GM18861 (cell line): Measurements from ENCODE around the gene PTPN7.
"Not testable (repeated sequence)": the region's sequence is repeated elsewhere in the genome, so short reads cannot be mapped to it uniquely, and the experiment has no call there.

ENCODE experiments used
- ATAC-seq: cut with Tn5 transposase; IDR thresholded peaks from one replicate; pipeline ENCODE4 v1.9.1; 2021; ENCODE audit not compliant: unreplicated experiment

The PTPN7 gene

GRCh38 chr1:202154148-202154765 lies 6.1 kb downstream of the PTPN7 start:
- no peak for ATAC-seq

DNA sequence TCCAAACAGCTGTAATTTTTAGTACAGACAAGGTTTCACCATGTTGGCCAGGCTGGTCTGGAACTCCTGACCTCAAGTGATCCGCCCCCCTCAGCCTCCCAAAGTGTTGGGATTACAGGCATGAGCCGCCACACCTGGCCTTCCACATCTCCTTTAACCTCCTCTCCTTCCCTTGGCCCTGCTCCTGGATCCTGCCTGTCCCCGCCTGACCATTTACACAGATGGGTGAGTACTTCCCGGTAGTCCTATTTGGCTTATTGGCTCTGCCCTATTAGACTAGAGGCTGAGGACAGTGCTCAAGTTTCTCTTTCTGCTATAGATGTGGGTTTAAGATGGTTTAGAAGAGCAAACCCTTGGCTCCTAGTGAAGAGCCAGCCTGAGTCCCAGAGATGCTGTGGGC lies 7.1 kb downstream of the PTPN7 start:
- no peak for ATAC-seq

- ATAC-seq, result no peak
Measured at GRCh38 chr1:202152399-202152798, 8.0 kb downstream of the PTPN7 start.

- no peak for ATAC-seq
Measured at GRCh38 chr1:202151045-202151444, 9.4 kb downstream of the PTPN7 start.

DNA sequence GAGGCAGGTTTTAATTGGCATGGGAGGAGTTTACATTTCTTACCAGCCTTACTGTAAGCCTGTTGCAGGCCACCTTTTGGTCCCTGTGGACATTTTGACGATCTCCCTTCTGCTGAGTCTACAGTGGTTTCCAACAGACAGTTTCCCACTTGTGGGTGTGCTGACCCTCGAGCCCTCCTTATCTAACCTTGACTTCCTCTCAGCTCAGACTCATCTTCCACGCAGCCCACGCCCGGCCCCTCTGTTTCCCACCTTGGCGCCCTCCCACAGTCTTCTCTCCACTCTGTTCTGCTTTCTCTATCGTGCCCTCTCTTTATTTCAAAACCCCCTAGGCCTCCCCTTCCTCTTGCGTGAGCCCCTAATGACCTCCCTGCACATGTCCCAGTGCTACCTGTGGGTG lies 9.8 kb downstream of the PTPN7 start:
- ATAC-seq, result no peak

- ATAC-seq, result no peak
Measured at GRCh38 chr1:202150187-202150586, 10.2 kb downstream of the PTPN7 start.

GRCh38 chr1:202149566-202149965 lies 10.8 kb downstream of the PTPN7 start:
- no peak for ATAC-seq

- no peak for ATAC-seq
Measured at GRCh38 chr1:202148391-202148790, 12.0 kb downstream of the PTPN7 start.

DNA sequence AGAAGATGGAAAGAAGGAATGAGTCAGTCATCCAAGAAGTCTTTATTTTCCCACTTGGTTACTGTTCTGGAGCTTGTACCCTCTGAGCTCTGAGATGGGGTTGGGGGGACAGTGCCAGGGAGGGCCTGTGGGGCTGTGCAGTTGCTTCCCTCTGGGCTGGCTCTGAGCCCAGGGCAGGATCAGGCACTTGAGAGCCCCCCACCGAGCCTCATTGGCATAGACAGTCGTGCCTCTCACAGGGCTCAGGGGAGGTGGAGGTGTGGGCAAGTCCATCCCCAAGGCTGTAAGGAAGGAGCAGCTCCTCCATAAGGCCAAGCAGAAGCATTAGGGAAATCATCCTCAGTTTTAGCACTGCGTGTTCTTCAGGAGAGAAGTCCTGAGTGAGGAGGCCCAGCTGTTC lies 13.4 kb downstream of the PTPN7 start:
- ATAC-seq, result no peak

DNA sequence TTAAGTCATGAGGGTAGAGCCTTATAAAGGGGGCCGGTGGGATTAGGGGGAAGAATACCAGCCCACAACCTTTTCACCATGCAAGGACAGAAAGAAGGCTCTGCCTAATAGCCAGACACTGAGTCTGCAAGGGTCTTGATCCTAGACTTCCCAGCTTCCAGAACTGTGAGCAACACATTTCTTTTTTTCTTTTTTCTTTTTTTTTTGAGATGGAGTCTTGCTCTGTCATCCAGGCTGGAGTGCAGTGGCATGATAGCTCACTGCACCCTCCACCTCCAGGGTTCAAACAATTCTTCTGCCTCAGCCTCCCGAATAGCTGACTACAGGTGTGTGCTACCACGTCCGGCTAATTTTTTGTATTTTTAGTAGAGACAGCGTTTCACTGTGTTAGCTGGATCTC lies 14.1 kb downstream of the PTPN7 start:
- no peak for ATAC-seq

DNA sequence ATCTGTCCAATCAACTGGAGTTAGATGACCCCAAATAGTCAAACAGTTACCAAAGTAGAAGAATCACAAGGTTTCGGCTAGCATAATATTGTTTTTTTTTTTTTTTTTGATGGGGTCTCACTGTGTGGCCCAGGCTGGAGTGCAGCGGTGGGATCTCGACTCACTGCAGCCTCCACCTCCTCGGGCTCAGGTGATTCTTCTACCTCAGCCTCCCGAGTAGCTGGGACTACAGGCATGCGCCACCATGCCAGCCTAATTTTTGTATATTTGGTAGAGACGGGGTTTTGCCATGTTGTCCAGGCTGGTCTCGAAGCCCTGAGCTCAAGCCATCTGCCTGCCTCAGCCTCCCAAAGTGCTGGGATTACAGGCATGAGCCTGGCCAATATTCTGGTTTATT lies 14.7 kb downstream of the PTPN7 start:
- not testable (repeated sequence) for ATAC-seq

DNA sequence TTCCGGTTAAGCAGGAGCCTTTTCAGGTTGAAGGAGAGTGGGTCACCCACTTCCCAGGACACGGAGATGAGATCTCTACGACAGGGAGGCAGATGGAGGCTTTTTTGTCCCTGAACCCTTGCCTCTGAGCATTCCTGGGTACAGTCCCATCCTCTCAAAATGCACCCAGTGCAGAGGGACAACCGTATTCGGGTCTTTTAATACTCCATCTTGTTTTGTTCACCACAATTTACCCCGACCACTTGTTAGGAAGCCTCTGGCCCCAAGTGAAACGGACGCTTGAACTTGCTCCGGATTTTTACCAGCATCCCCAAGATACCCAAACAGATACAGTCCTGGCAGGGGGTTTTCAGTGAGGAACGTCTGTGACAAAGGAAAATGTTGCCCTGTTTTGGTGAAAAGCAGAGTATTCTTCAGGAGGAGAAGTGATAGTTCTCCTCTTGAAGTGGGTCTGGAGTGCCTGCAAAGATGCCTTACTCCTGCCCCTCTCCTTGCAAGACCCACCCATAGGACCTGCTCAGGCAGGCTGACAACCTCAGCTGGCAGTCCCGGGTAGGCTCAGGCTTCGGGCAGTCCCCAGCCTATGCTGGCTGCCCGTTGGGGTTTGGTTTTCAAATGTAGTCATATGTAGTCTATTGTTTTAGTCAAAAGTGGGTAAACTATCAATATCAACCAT lies 15.2 kb downstream of the PTPN7 start:
- no peak for ATAC-seq

GRCh38 chr1:202144402-202145067 lies 15.9 kb downstream of the PTPN7 start, which contains the start of gene ARL8A:
ARL8A (minus strand) TSS chr1:202144737; CDS start chr1:202144572, 165 bp downstream.
- no peak for ATAC-seq

- no peak for ATAC-seq
Measured at GRCh38 chr1:202143768-202144401, 16.5 kb downstream of the PTPN7 start.

DNA sequence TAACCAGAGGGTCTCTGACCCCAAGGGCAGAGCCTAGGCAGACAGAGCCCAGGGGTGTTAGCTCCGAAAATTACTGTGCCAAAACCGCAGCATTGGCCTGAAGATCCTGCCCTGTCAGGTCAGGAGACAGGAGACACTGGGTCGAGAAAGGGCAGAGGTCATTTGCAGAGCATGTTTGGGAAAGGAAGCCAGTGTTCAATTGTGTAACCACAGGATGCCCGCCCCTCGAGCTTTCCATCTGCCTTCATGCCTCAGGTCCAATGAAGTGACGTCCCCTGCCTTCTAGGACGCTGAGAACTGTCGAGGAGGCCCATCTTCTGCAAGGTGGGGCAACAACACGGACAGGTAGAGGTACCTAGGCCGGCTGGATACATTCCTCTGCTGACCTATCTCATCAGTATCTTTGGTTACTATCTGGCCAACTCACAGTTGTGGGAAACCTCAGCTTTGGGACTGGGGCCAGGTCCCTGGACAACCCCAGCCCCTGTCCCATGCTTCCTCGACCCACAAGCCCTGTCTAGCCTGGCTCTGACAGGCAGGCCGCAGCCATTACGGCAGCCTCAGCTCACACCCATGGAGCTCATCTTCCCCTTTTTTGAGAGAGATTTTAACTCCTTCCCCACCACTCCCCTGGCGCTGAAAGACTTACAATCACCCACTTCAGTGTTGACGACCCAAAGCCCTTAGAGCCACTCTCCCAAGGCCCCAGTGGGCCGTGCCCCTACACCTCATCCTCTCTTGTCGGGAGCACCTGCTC lies 17.2 kb downstream of the PTPN7 start:
- no peak for ATAC-seq

DNA sequence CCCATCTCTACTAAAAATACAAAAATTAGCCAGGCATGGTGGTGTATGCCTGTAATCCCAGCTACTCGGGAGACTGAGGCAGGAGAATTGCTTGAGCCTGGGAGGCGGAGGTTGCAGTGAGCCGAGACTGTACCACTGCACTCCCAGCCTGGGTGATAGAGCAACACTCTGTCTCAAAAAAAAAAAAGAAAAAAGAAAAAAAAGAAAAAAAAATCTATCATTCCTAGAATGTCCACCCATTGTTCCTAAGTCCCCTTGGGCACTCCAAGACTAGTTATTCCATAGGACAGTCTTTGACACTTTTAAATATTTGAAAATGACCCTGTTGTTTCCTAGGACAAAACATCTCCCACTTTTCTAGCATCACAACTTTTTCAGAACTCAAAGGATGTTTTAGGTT lies 18.9 kb downstream of the PTPN7 start:
- ATAC-seq, result not testable (repeated sequence)

GRCh38 chr1:202140833-202141232 lies 19.6 kb downstream of the PTPN7 start:
- no peak for ATAC-seq

GRCh38 chr1:202135221-202135721 lies 25.1 kb downstream of the PTPN7 start:
- ATAC-seq, result peak; percentile 79

GRCh38 chr1:202134645-202135172 lies 25.7 kb downstream of the PTPN7 start:
- no peak for ATAC-seq

DNA sequence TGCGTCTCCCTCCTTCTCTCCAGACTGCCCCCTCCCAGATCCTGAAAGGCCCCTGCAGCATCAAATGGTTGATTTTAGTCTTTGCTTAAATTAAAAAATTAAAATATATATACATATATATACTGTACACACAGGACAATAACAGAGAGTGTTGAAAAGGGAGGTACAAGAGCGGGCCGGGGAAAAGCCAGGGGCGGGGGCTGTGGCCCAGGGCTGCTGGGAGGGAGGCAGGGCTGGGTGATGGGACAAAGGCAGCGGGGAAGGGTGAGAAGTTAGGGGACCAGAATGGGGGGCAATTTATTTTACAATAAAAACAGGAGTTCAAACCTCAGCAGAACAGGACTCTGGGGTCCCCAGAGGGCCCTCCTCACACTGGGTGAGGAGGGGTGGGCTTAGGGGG lies 26.4 kb downstream of the PTPN7 start:
- no peak for ATAC-seq

- ATAC-seq, result no peak
Measured at GRCh38 chr1:202133496-202133895, 26.9 kb downstream of the PTPN7 start.
